MCF 10A (cell line): ENCODE results near the gene HIBCH. TPM values are rescaled to one million over a fixed set of nuclear protein-coding genes. Genes with fewer than 3 reads are reported as not detected.
A peak's percentile ranks its signal among the peaks of the same experiment; 100 is the strongest.

ENCODE experiments used
- BruUV-seq: library from RNA; stranded (reverse); fragments of 400-500 nt; replicated peaks from 2 replicates; lab custom pipeline; 2021; lab: Mats Ljungman, UMichigan
- CTCF ChIA-PET: fragments of 300-600 bp; sonication (Branson Sonifier 250); formaldehyde crosslinking; extraction: SDS; loops from one replicate; lab custom pipeline; 2021; ENCODE audit warnings: antibody characterized with exemption, inconsistent platforms; lab: Yijun Ruan, JAX
- POLR2A ChIA-PET: fragments of 300-600, 350-650 bp; sonication (Branson Sonifier 250); formaldehyde crosslinking; extraction: SDS; loops from one replicate; lab custom pipeline; 2020; ENCODE audit warnings: antibody characterized with exemption, inconsistent platforms; lab: Yijun Ruan, JAX
- DNase-seq: peaks from one replicate; pipeline ENCODE4 v3.0.0-alpha.2; 2018; ENCODE audit not compliant: unreplicated experiment
- H3K27ac Mint-ChIP-seq: one replicate; pipeline ENCODE4 v1.8.0; 2022; ENCODE audit warnings: mild to moderate bottlenecking, low read depth, mixed read lengths; ENCODE audit not compliant: unreplicated experiment
- H3K27me3 Mint-ChIP-seq: one replicate; pipeline ENCODE4 v1.8.0; 2022; ENCODE audit warnings: mixed read lengths; ENCODE audit not compliant: insufficient read depth, unreplicated experiment
- H3K36me3 Mint-ChIP-seq: one replicate; pipeline ENCODE4 v1.8.0; 2022; ENCODE audit warnings: mild to moderate bottlenecking, moderate library complexity, mixed read lengths; ENCODE audit not compliant: insufficient read depth, unreplicated experiment
- H3K4me1 Mint-ChIP-seq: one replicate; pipeline ENCODE4 v1.8.0; 2022; ENCODE audit warnings: mixed read lengths; ENCODE audit not compliant: insufficient read depth, unreplicated experiment
- H3K4me3 Mint-ChIP-seq: one replicate; pipeline ENCODE4 v1.8.0; 2022; ENCODE audit warnings: mild to moderate bottlenecking, moderate library complexity, mixed read lengths; ENCODE audit not compliant: unreplicated experiment
- H3K9me3 Mint-ChIP-seq: one replicate; pipeline ENCODE4 v1.8.0; 2022; ENCODE audit warnings: mixed read lengths; ENCODE audit not compliant: unreplicated experiment
- intact Hi-C: fragments of 100-400 bp; cut with micrococcal nuclease; formaldehyde crosslinking; loops from 2 replicates; pipeline ENCODE4 v1.14.1; 2022
- total RNA-seq: library from RNA; stranded (reverse); gene quantifications from 2 replicates; pipeline ENCODE4 v1.2.3, GENCODE V29; 2022
- TF ChIP-seq, protein P1 (sequence below): fragments of 200-600 bp; IDR thresholded peaks from one replicate; pipeline ENCODE4 v1.8.0; 2022; ENCODE audit warnings: antibody characterized with exemption, mild to moderate bottlenecking; ENCODE audit not compliant: unreplicated experiment

Gene HIBCH
- total RNA-seq, 1 experiment from 2014 or later: 14.7 TPM

DNA sequence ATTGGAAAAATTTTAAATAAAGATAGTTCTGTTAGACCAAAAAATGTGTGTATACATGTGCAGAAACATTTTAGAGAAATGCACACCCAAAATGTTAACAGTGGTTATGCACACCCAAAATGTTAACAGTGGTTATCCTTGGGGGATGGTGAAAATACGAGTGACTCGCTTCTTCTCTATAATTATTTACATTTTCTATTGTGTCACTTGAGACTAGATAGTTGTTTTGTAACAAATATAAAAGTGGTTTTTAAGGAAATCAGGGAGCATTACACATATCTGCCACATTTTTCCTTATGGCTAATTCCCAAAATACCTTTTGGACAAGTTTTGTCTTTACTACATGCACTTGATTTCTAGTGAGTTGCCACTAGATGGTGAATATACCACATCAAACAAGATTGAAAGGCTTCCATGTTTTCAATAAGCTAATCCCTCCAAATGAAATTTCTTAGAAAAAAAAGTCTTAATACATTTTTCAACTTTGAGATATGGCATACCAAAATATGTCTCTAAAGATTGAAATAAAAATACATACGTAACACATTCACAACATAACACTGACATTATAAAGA is 9.0 kb upstream of the HIBCH start:
- no TSS peak for BruUV-seq
- DNase-seq: no peak
- no peaks in the 10 kb centered on the region for H3K4me1 Mint-ChIP-seq
- no peaks in the 10 kb centered on the region for H3K27me3 Mint-ChIP-seq
- no peaks in the 10 kb centered on the region for H3K9me3 Mint-ChIP-seq
- POLR2A ChIA-PET: interaction anchor here (1.5 kb wide), 1 partner anchor 15 kb away, joined by 4 read pairs; no protein-coding TSS in a partner anchor
- CTCF ChIA-PET: interaction anchor here (0.8 to 3.8 kb wide), 5 partner anchors 9 to 713 kb away, joined by 3 to 15 read pairs (median 3); partner anchors contain the start of gene HIBCH
- TF ChIP-seq, protein P1, sequence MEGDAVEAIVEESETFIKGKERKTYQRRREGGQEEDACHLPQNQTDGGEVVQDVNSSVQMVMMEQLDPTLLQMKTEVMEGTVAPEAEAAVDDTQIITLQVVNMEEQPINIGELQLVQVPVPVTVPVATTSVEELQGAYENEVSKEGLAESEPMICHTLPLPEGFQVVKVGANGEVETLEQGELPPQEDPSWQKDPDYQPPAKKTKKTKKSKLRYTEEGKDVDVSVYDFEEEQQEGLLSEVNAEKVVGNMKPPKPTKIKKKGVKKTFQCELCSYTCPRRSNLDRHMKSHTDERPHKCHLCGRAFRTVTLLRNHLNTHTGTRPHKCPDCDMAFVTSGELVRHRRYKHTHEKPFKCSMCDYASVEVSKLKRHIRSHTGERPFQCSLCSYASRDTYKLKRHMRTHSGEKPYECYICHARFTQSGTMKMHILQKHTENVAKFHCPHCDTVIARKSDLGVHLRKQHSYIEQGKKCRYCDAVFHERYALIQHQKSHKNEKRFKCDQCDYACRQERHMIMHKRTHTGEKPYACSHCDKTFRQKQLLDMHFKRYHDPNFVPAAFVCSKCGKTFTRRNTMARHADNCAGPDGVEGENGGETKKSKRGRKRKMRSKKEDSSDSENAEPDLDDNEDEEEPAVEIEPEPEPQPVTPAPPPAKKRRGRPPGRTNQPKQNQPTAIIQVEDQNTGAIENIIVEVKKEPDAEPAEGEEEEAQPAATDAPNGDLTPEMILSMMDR: peak; percentile 15
- intact Hi-C loops: loop anchor here (1.0 kb wide), 1 partner anchor 44 kb away; no protein-coding TSS in a partner anchor
- no peak overlapping the region for H3K27ac Mint-ChIP-seq
- no peak overlapping the region for H3K4me3 Mint-ChIP-seq
- no peaks in the 10 kb centered on the region for H3K36me3 Mint-ChIP-seq

DNA sequence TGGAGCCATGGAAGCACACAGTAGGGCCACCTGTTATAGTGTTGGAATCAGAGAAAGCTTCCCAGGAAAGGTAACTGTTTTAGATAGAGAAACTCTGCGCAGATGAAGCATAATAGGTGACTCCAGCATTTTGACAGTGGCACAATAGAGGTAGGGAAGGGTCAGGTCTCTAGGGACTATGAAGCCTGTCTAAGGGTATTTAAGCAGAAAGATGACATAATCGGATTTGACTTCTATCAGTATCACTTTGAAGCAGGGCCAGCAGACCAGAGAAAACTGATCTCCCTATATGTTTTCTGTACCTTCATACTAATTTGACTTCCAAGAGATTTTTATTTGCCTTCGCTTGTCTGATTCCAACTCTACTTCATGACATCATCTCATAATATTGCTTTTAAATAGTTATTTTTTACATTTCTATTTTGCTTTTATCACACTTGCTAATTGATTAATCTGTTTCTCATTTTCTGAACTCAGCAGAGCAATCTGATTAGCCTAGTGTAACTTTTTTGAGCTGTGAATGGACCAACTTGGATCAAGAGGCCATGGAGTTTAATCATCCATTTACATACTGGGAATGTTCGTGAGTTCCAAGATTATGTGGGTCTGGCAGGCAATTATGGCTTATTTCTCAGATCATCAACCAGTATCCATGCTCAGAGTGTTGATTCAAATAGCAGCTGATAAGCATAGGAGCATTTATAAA is 8.4 kb upstream of the HIBCH start:
- TF ChIP-seq, protein P1: no peak
- BruUV-seq: no TSS peak
- Mint-ChIP-seq H3K4me3 (no peak overlapping the region), H3K27me3 (no peaks in the 10 kb centered on the region), H3K9me3 (no peaks in the 10 kb centered on the region), H3K4me1 (no peaks in the 10 kb centered on the region), H3K36me3 (no peaks in the 10 kb centered on the region), H3K27ac (no peak overlapping the region)
- POLR2A ChIA-PET: no interaction called here
- intact Hi-C loops: loop anchor here (1.0 kb wide), 1 partner anchor 44 kb away; no protein-coding TSS in a partner anchor
- CTCF ChIA-PET: interaction anchor here (0.6 to 3.8 kb wide), 4 partner anchors 8 to 714 kb away, joined by 3 to 15 read pairs (median 5); partner anchors contain the start of gene HIBCH
- DNase-seq: no peak

DNA sequence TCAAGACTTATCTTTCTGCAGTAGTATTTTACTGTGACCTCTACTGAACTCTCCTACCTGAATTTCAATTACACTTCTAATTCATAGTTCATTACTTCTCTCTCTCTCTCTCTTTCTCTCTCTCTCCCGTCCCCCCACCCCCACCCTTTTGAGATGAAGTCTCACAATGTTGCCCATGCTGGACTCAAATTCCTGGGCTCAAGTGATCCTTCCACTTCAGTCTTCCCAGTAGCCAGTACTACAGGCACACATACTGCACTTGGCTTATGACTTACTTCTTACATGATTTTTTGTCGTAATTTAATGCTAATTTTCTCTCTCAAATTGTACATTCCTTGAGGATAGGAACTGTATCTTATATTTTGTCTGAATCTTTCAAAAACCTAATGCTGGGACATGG is 6.0 kb upstream of the HIBCH start:
- CTCF ChIA-PET: no interaction called here
- intact Hi-C loops: no loop called here
- Mint-ChIP-seq H3K27ac (no peak overlapping the region), H3K36me3 (no peaks in the 10 kb centered on the region), H3K9me3 (no peaks in the 10 kb centered on the region), H3K27me3 (no peaks in the 10 kb centered on the region), H3K4me3 (no peak overlapping the region), H3K4me1 (peaks cover under 1% of the 10 kb centered on the region)
- no TSS peak for BruUV-seq
- DNase-seq: no peak
- POLR2A ChIA-PET: no interaction called here
- TF ChIP-seq, protein P1: no peak

DNA sequence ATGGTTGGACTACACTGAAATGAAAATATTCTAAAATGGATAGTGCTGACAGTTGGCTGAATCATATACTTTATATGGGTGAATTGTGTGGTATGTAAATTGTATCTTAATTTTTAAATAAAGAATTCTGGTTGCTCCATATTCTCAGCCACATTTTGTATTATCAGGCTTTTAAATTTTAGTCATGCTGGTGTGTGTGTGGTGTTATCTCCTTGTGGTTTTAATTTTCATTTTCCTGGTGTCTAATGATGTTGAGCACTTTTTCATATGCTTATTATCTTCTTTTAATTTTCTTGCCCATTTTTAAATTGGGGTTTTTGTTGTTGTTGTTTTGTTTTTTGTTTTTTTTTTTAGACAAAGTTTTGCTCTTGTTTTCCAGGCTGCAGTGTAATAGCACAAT is 3.8 kb upstream of the HIBCH start:
- Mint-ChIP-seq H3K9me3 (no peaks in the 10 kb centered on the region), H3K4me1 (peaks cover 5% of the 10 kb centered on the region), H3K27me3 (no peaks in the 10 kb centered on the region), H3K4me3 (no peak overlapping the region), H3K36me3 (no peaks in the 10 kb centered on the region), H3K27ac (no peak overlapping the region)
- intact Hi-C loops: no loop called here
- TF ChIP-seq, protein P1: no peak
- no TSS peak for BruUV-seq
- DNase-seq: no peak
- ChIA-PET POLR2A (no interaction called here), CTCF (no interaction called here)
